22Rv1 (cell line): ENCODE results near the gene SLC9A9.

Experiments
- H3K27ac ChIP-seq: fragments of 450-650 bp; 2 replicates; pipeline ENCODE4 v1.5.1; 2017
- CTCF ChIP-seq: fragments of 450-650 bp; IDR thresholded peaks from 2 replicates; pipeline ENCODE4 v1.5.1; 2017; ENCODE audit warnings: mild to moderate bottlenecking
- ZFX ChIP-seq: fragments of 450-650 bp; IDR thresholded peaks from 2 replicates; pipeline ENCODE4 v1.6.1; 2017; ENCODE audit warnings: antibody characterized with exemption, borderline replicate concordance

Gene SLC9A9

GRCh38 chr3:143479727-143480126 is 368.5 kb downstream of the SLC9A9 start:
- TF ChIP-seq CTCF (no peak), ZFX (no peak)
- H3K27ac ChIP-seq, result no peak overlapping the region

GRCh38 chr3:143478115-143478693 is 370.1 kb downstream of the SLC9A9 start:
- TF ChIP-seq ZFX, result no peak
- no peak overlapping the region for H3K27ac ChIP-seq

GRCh38 chr3:143476965-143477640 is 371.2 kb downstream of the SLC9A9 start:
- no peak overlapping the region for H3K27ac ChIP-seq
- TF ChIP-seq CTCF (no peak), ZFX (no peak)

GRCh38 chr3:143475981-143476380 is 372.3 kb downstream of the SLC9A9 start:
- TF ChIP-seq CTCF (no peak), ZFX (no peak)
- H3K27ac ChIP-seq, result no peak overlapping the region

- TF ChIP-seq CTCF (no peak), ZFX (no peak)
- no peak overlapping the region for H3K27ac ChIP-seq
Measured at GRCh38 chr3:143472731-143473523, 375.3 kb downstream of the SLC9A9 start.

- H3K27ac ChIP-seq, result no peak overlapping the region
- no peak for TF ChIP-seq CTCF
- TF ChIP-seq ZFX, result no peak
Measured at GRCh38 chr3:143471705-143472104, 376.6 kb downstream of the SLC9A9 start.

- no peak overlapping the region for H3K27ac ChIP-seq
- TF ChIP-seq ZFX (no peak), CTCF (no peak)
Measured at GRCh38 chr3:143469159-143469558, 379.1 kb downstream of the SLC9A9 start.
